ENCODE data around the gene SNCAIP. TPM values are rescaled to one million over a fixed set of nuclear protein-coding genes. Genes with fewer than 3 reads are reported as not detected.

SNCAIP gene
- total and polyA plus RNA-seq, 2 donors (not counting 1 experiment from before 2014, with no cell fraction given): 1.3 to 4.1 TPM

DNA sequence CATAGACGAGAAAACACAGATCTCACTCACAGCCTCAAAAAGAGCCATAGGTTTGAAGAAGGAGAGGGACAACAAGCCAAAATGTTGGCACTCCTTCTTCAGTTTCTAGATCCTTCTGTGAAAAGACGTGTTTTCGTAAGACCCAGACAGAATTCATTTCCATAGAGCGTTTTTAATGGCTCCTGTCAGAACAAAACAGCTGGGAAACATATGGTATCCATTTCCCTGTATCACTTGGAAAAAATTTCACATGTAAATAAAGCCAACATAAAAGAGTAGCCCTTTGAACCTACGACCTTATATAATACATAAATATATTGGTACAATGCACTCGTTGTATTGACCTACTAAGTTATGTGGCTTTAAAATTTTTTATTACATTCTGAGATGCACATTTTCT is 108.1 kb downstream of the SNCAIP start:
- H3K27ac ChIP-seq (ENCODE audit: insufficient read depth, low read length): no peak overlapping the region
- H2AFZ ChIP-seq (ENCODE audit: low read length): no peak overlapping the region
- no peaks in the 10 kb centered on the region for H3K27me3 ChIP-seq (ENCODE audit: control insufficient read depth, insufficient read depth, low read length)
- no peak overlapping the region for H3K4me3 ChIP-seq (replicated peaks in 1 of 4; ENCODE audit: control extremely low read depth in 1 of 4, insufficient read depth in 1 of 4, low read depth in 3 of 4, low read length in 4 of 4)
- no peaks in the 10 kb centered on the region for H3K79me2 ChIP-seq (ENCODE audit: control insufficient read depth, insufficient read depth, low read length)
- DNase-seq (ENCODE audit: low read depth in 2 of 2): peak in 1 of 2 donors; percentile 78
- no peak overlapping the region for H3K4me2 ChIP-seq (ENCODE audit: extremely low read depth, insufficient read depth, low read length)
- TF ChIP-seq, protein P1, sequence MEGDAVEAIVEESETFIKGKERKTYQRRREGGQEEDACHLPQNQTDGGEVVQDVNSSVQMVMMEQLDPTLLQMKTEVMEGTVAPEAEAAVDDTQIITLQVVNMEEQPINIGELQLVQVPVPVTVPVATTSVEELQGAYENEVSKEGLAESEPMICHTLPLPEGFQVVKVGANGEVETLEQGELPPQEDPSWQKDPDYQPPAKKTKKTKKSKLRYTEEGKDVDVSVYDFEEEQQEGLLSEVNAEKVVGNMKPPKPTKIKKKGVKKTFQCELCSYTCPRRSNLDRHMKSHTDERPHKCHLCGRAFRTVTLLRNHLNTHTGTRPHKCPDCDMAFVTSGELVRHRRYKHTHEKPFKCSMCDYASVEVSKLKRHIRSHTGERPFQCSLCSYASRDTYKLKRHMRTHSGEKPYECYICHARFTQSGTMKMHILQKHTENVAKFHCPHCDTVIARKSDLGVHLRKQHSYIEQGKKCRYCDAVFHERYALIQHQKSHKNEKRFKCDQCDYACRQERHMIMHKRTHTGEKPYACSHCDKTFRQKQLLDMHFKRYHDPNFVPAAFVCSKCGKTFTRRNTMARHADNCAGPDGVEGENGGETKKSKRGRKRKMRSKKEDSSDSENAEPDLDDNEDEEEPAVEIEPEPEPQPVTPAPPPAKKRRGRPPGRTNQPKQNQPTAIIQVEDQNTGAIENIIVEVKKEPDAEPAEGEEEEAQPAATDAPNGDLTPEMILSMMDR (conservative IDR thresholded peaks at IDR 0.05 in 1 of 2, IDR thresholded peaks at IDR 0.05 in 1 of 2; ENCODE audit: low read depth in 1 of 2, low read length in 2 of 2): no peak
- no peak for TF ChIP-seq EZH2 (IDR thresholded peaks at IDR 0.05; ENCODE audit: low read length, missing control alignments)
- H3K36me3 ChIP-seq (ENCODE audit: control insufficient read depth, insufficient read depth, low read length): no peaks in the 10 kb centered on the region
- no peaks in the 10 kb centered on the region for H3K4me1 ChIP-seq (ENCODE audit: control insufficient read depth, extremely low read depth, insufficient read depth, low read length)
- H3K9me3 ChIP-seq (ENCODE audit: control insufficient read depth, insufficient read depth, low read depth, low read length): no peaks in the 10 kb centered on the region
- no peak overlapping the region for H3K9ac ChIP-seq (ENCODE audit: insufficient read depth, low read length)
- no peaks in the 10 kb centered on the region for H4K20me1 ChIP-seq (ENCODE audit: control insufficient read depth, extremely low read depth, insufficient read depth, low read length)

DNA sequence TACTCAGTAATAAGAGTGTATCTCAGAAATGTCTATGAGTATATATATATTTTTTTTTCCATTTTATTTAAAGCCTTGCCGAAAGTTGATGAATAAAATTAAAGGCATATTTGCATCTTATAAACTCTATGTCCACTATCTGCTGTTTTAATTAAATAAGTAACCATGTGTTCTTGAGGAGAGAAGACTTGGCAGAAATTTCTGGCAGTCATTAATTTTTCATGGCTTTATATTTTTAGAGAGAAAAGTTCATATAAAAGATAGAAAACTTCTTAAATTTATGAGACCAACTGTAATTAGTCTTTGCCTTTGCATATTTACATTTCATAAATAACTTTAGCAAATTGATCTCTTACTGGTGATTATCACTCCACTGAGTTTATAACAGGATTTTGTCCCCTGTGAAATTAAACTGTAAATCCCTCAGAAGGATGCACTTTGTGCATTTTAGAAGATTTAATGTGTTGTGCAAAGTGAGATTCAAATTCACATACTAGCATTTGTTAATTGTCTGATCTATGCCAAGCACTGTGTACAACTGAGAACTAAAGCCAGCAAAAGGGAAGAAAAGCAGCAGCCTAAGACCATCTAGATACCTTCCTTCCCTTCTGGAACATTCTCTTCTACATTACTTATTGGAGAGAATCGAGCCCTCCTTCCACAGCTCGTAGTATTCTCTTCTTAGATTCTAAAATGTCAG is 108.7 kb downstream of the SNCAIP start:
- Histone ChIP-seq H2AFZ (ENCODE audit: low read length) (no peak overlapping the region), H3K27ac (ENCODE audit: insufficient read depth, low read length) (no peak overlapping the region), H3K36me3 (ENCODE audit: control insufficient read depth, insufficient read depth, low read length) (no peaks in the 10 kb centered on the region), H3K4me2 (ENCODE audit: extremely low read depth, insufficient read depth, low read length) (no peak overlapping the region), H3K27me3 (ENCODE audit: control insufficient read depth, insufficient read depth, low read length) (no peaks in the 10 kb centered on the region), H3K4me3 (replicated peaks in 1 of 4; ENCODE audit: control extremely low read depth in 1 of 4, insufficient read depth in 1 of 4, low read depth in 3 of 4, low read length in 4 of 4) (no peak overlapping the region), H3K9me3 (ENCODE audit: control insufficient read depth, insufficient read depth, low read depth, low read length) (no peaks in the 10 kb centered on the region), H4K20me1 (ENCODE audit: control insufficient read depth, extremely low read depth, insufficient read depth, low read length) (no peaks in the 10 kb centered on the region), H3K9ac (ENCODE audit: insufficient read depth, low read length) (no peak overlapping the region), H3K4me1 (ENCODE audit: control insufficient read depth, extremely low read depth, insufficient read depth, low read length) (no peaks in the 10 kb centered on the region), H3K79me2 (ENCODE audit: control insufficient read depth, insufficient read depth, low read length) (no peaks in the 10 kb centered on the region)
- DNase-seq (ENCODE audit: low read depth in 2 of 2): no peak
- TF ChIP-seq EZH2 (IDR thresholded peaks at IDR 0.05; ENCODE audit: low read length, missing control alignments): no peak
- TF ChIP-seq, protein P1 (conservative IDR thresholded peaks at IDR 0.05 in 1 of 2, IDR thresholded peaks at IDR 0.05 in 1 of 2; ENCODE audit: low read depth in 1 of 2, low read length in 2 of 2): no peak

DNA sequence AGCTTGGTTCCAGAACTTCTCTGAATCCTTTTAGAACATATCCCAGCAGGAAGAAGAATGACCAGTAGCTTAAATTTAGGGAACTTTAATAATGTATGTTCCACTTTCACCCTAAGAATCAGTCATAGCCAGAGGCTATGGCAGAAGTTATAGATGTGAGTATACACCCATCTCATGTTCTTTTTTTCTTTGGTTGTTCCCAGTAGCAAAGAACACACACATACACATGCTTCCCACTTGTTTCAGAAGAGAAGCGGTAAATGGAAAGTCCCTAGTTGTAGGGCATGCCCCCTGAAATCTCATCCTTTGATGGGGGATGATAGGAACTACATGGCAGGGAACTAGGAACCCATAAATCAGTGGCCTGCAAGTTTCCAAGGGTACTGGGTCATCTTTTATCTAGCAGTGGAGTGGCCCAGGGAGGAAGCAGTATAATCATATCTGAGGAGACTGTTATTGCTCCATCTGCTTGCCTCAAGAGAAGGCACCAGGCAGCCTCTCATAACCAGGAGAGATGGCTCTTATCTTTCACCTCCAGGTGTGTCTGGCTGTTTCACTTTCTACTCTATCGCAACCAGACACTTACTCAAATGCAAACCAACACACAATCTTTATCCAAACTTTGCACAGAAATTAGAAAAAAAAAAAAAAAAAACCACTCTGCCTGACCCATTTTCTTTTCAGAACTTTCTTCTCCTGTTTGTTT is 109.5 kb downstream of the SNCAIP start:
- no peak overlapping the region for H3K4me2 ChIP-seq (ENCODE audit: extremely low read depth, insufficient read depth, low read length)
- H3K4me3 ChIP-seq (replicated peaks in 1 of 4; ENCODE audit: control extremely low read depth in 1 of 4, insufficient read depth in 1 of 4, low read depth in 3 of 4, low read length in 4 of 4): no peak overlapping the region
- no peaks in the 10 kb centered on the region for H3K27me3 ChIP-seq (ENCODE audit: control insufficient read depth, insufficient read depth, low read length)
- no peak overlapping the region for H3K9ac ChIP-seq (ENCODE audit: insufficient read depth, low read length)
- no peak for TF ChIP-seq EZH2 (IDR thresholded peaks at IDR 0.05; ENCODE audit: low read length, missing control alignments)
- TF ChIP-seq, protein P1 (conservative IDR thresholded peaks at IDR 0.05 in 1 of 2, IDR thresholded peaks at IDR 0.05 in 1 of 2; ENCODE audit: low read depth in 1 of 2, low read length in 2 of 2): no peak
- H4K20me1 ChIP-seq (ENCODE audit: control insufficient read depth, extremely low read depth, insufficient read depth, low read length): no peaks in the 10 kb centered on the region
- no peak overlapping the region for H3K27ac ChIP-seq (ENCODE audit: insufficient read depth, low read length)
- no peak overlapping the region for H2AFZ ChIP-seq (ENCODE audit: low read length)
- DNase-seq (ENCODE audit: low read depth in 2 of 2): no peak
- no peaks in the 10 kb centered on the region for H3K79me2 ChIP-seq (ENCODE audit: control insufficient read depth, insufficient read depth, low read length)
- H3K9me3 ChIP-seq (ENCODE audit: control insufficient read depth, insufficient read depth, low read depth, low read length): no peaks in the 10 kb centered on the region
- H3K36me3 ChIP-seq (ENCODE audit: control insufficient read depth, insufficient read depth, low read length): no peaks in the 10 kb centered on the region
- no peaks in the 10 kb centered on the region for H3K4me1 ChIP-seq (ENCODE audit: control insufficient read depth, extremely low read depth, insufficient read depth, low read length)

All from fibroblast of lung (primary cell).